ENCODE data around the gene ZFP36.

The ZFP36 gene

GRCh38 chr19:39385629-39386411, 20.8 kb upstream of the ZFP36 start:
- no peak for DNase-seq

DNA sequence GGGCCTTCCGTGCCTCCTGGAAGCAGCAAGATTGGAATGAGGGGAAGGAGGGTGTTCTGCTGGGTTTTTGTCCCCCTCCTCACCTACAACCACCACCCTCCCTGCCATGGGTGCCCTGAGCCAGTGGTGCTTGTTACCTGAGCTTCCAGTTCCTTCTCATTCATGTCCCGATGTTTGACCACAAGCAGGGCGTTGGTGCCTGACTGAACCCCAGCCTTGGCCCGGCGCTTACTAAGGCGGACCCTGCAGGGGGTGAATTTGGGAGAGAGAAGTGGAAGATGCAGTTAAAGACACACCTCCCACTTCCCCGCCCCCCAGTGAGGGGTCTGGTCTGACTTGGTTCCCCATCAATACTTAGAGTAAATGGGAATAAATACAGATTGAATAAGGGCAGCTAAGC, 20.1 kb upstream of the ZFP36 start:
- DNase-seq: no peak

GRCh38 chr19:39388657-39389056, 18.0 kb upstream of the ZFP36 start:
- no peak for DNase-seq

DNA sequence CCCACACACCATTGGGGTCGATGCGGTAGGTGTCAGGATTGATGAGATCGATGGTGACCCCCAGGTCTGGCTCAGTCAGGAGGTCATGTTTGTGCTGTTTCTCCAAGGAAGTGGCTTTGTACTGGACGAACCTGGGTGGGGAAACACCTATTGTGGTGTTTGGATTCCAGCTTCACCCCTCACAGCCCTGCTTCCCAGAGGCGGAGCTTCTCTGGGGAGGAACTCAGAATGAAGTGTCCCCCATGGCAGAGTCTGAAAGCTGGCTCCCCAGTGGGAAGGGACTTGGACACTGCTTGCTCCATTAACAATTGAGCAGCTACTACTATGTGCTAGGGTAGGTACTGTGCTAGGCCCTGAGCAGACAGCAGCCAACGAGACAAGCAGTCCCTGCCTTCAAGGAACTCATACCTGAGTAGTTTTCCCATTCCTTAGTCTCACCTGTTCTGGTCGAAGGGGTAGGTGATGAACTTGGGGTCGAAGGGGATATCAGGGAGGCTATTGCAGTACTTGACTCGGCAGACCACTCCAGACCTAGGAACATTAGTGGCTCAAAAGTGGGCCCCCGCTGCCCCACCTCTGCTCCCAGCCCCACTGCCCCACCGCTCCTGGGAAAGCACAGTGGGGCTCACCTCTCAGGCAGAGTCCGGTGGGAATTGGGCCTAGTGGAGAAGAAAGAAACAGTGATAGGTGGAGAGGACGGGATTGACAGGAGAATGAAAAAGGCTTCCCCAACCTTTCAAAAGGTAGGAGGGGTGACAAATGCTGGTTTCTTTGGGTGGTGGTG, 16.8 kb upstream of the ZFP36 start:
- no peak for DNase-seq

- peak; percentile 79 for DNase-seq
Measured at GRCh38 chr19:39390451-39390750, 16.2 kb upstream of the ZFP36 start.

DNA sequence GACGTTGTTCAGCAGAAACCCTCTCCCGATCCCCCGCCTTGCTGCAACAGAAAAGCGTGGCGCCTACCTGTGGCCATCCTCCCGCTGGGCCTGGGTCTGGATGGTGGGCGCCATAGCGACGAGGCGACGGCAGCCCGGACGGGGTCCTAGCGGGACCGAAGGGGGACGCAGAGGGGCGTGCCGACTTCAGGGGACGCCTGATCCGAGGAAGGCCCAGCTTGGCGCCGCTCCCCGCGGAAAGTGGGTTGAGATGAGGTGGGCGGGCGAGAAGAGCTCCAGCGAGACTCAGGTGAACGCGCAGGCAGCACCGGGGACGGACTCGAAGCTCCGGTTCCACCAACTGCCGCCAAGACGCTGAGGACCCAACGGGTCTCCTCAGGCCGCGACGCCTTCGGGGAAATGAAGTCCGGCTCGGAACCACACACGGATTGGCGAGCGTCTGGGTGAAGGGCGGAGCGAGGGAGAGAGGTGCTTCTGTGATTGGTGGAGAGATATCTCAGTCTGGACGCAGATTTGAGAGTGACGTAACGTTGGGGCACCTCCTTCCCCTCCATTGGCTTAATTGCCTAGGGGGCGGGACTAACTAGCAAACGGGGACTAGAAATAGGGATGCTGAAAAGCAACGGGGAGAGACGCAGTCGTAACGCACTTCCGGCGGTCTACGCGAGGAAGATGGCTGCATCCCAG, 15.8 kb upstream of the ZFP36 start, which contains the start of the genes MED29 and PAF1:
Gene MED29 (plus strand): TSS at position 628 of the 687 bp plus-strand sequence. CDS start 45 bp downstream, at position 673.
Gene PAF1 (minus strand): TSS at position 356 of the 687 bp plus-strand sequence. CDS start 242 bp downstream, at position 114.
- DNase-seq: peak; percentile 99

- DNase-seq: peak; percentile 56
Measured at GRCh38 chr19:39397360-39398296, 9.0 kb upstream of the ZFP36 start.

DNA sequence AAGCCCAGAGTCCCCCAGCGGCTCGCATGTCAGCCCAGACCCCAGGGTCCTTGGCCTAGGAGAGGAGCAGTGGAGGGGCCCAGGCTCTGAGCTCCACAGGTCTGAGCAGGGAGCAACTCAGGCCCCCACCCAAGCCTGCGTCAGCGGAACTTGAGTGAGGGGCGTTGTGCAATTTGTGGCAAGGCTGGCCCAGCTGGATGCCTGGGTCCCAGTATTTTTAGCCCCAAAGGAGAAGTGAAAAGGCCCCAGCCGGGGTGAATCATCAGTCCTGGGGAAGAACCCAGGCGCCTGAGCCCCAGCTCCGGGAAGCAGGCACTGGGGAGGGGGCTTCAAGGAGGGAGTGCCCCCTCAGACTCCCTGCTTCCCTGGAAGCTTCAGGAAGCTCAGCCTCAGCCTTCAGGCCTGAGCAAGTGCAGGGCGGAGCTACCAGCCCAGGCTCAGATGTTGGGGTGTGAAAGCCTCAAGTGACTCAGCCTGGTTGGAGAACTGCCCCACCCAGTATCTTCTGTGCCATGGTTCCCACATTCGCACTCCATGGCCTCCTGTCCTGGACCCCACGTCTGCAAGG, 8.3 kb upstream of the ZFP36 start:
- DNase-seq: no peak

DNA sequence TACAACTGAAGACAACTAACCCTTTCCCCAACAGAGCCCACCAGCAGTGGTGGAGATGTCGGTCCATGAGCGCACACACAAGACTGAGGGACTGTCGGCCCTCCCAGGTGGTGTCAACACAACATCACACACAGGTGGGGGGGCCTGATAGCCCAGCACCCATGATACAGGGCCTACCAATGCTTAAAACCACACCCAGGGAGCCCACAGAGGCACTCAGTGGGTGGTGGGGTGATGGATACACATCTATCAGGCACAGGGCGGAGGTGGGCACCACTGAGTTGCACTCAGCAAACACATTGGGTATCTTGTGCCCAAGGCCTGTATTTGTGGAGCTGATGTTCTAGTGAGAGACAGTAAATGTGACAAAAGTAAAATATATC, 7.0 kb upstream of the ZFP36 start:
- DNase-seq: no peak

GRCh38 chr19:39400061-39400460, 6.6 kb upstream of the ZFP36 start:
- DNase-seq: no peak

- DNase-seq: no peak
Measured at GRCh38 chr19:39401070-39401548, 5.5 kb upstream of the ZFP36 start.

GRCh38 chr19:39401549-39402345, 4.9 kb upstream of the ZFP36 start:
- no peak for DNase-seq

DNA sequence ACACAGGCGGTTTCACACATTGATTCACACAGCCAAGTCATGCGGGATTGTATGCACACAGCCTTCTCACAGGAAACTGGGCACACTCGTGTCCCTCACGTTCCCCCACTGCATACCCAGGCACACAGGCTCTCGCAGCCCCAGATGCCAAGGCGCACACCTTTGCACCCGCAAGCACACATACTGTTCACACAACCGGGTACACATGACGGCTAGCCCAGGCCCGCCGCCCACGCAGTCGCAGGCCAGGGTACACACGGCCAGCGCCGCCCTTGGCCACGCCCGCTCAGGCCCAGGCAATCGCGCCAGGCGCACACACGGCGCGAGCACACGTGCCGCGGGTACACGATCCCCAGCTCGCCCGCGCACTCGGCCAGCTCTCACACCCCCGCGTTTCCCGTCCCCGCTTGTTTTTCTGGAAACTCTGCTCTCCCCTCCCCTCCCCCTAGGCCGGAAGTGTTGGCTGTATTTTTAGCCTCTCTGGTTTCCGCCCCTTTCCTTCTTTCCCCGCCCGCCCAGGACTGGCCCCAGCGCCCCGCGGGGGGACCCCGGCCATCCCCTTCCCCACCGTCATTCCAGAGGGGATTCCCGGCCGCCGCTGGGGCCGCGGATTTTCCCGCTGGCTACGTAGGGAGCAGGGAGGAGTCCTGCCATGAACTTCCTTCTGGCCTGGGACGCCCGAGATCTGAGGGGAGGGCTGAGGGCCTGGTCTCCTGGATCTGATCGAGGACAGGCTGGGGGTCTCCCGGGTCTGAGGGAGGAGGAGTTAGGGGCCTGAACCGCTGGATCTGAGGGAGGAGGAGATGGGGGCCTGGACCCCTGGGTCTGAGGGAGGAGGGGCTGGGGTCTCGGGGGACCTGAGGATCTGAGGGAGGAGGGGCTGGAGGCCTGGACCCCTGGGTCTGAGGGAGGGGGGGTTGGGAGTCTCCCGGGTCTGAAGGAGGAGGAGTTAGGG, 4.0 kb upstream of the ZFP36 start:
- peak; percentile 78 for DNase-seq

DNA sequence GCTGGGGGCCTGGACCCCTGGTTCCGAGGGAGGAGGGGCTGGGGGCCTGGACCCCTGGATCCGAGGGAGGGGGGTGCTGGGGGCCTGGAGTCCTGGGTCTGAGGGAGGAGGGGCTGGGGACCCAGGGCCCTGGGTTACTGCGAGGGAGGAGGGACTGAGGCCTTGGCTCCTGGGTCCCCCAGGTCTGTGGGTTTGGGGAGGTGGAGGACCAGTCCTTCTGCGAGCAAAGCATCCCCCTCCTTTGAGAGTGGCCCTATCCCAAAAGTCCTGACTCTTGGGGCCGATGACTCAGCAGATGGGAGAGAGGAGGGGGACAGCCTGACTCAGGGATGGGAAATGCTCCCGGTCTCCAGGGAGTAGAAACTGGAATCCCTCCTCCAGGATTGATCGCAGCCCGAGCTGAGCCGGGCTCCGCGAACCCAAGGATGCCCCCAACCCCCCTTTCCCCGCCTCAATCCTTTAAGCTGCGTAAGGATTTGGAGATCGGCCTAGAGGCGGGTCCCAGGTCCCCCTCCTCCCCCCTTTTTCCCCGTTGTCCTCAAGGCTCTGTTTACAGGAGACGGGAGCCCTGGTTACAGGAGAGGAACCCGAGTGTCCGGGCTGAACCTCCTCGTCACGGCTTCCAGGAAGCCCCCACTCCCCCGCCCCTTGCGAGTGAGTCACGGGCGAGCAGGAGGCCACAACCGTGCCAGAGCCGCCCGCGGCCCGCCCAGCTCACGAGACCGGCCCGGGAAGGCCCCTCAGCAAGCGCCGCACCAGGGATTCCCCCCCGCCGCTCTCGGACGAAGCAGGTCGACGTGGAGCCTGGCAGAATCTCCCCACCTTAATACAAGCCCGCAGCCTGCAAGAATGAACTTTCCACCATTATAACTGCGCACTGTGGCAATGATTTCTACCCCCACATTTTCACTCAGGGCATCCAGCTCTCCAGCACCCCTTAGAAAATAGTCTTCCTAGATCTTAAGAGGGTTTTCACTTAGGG, 3.0 kb upstream of the ZFP36 start:
- DNase-seq: peak; percentile 71

GRCh38 chr19:39405261-39405957, 1.2 kb upstream of the ZFP36 start:
- no peak for DNase-seq

GRCh38 chr19:39405958-39406655, 540 bp upstream of the ZFP36 start:
- DNase-seq: no peak

- no peak for DNase-seq
Measured at GRCh38 chr19:39407410-39407659, 688 bp downstream of the ZFP36 start.
